ENCODE measurements around the gene KLHL12. TPM values are rescaled to one million over a fixed set of nuclear protein-coding genes. Genes with fewer than 3 reads are reported as not detected.
"Not testable (repeated sequence)": the region's sequence is repeated elsewhere in the genome, so short reads cannot be mapped to it uniquely, and the experiment has no call there.

The KLHL12 gene
- total RNA-seq, 1 donor: 23.2 TPM

DNA sequence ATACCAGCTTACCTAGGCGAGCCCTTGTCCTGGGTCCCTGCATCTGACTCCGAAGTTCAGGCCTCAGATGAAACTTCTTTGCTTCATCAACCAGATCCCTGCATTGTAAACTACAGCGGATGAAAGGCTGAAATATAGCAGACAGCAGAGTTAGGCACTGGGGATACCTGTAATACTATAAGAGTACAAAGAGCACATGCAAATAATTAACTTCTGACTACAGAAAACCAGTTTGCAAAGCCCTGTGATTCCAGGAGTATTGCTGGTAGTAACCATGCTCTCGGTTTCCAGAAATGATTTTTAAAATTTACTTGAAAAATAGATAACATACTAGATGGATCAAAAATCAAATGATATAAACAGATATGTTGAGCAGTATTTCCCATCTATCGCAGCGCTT is 18.0 kb downstream of the KLHL12 start:
- no peak overlapping the region for H2AFZ ChIP-seq (ENCODE audit: low read length)
- no peak overlapping the region for H3K4me3 ChIP-seq (ENCODE audit: insufficient read depth, low read length)
- no peaks in the 10 kb centered on the region for H3K9me3 ChIP-seq (ENCODE audit: low read depth, low read length)
- H3K27me3 ChIP-seq (ENCODE audit: insufficient read depth, low read length): no peaks in the 10 kb centered on the region
- TF ChIP-seq CTCF (IDR thresholded peaks at IDR 0.05; ENCODE audit: extremely low read depth, low read depth, low read length): no peak
- H3K27ac ChIP-seq (ENCODE audit: low read depth, low read length): no peak overlapping the region
- H3K4me1 ChIP-seq (ENCODE audit: insufficient read depth, low read length): no peaks in the 10 kb centered on the region
- no peaks in the 10 kb centered on the region for H4K20me1 ChIP-seq (ENCODE audit: insufficient read depth, low read length)
- H3K4me2 ChIP-seq (ENCODE audit: insufficient read depth, low read length): no peak overlapping the region
- DNase-seq (ENCODE audit: insufficient read length, low spot score, missing footprints): no peak
- H3K79me2 ChIP-seq (ENCODE audit: insufficient read depth, low read length): no peaks in the 10 kb centered on the region
- peaks cover 59% of the 10 kb centered on the region for H3K36me3 ChIP-seq (ENCODE audit: insufficient read depth, low read length)

DNA sequence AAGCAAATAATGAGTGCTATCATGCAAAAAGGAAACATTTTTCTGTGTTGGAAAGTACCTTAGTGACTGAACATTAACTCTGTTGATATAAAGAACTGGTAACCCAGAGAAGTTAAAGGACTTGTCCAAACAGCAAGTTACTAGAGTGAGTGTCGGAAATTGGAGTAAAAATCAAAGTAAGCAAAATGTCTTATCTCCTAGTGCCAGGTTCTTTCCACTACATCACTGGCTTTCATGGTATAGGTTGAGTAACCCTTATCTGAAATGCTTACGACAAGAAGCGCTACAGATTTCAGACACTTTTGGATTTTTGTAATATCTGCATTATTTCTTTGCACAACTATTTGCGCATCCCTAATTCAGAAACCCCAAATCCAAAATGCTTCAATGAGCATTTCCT is 21.7 kb downstream of the KLHL12 start:
- Histone ChIP-seq H3K27me3 (ENCODE audit: insufficient read depth, low read length) (no peaks in the 10 kb centered on the region), H3K4me3 (ENCODE audit: insufficient read depth, low read length) (no peak overlapping the region), H3K4me2 (ENCODE audit: insufficient read depth, low read length) (no peak overlapping the region), H2AFZ (ENCODE audit: low read length) (no peak overlapping the region), H3K79me2 (ENCODE audit: insufficient read depth, low read length) (no peaks in the 10 kb centered on the region), H3K9me3 (ENCODE audit: low read depth, low read length) (no peaks in the 10 kb centered on the region), H4K20me1 (ENCODE audit: insufficient read depth, low read length) (no peaks in the 10 kb centered on the region), H3K27ac (ENCODE audit: low read depth, low read length) (no peak overlapping the region), H3K4me1 (ENCODE audit: insufficient read depth, low read length) (no peaks in the 10 kb centered on the region), H3K36me3 (ENCODE audit: insufficient read depth, low read length) (peaks cover 44% of the 10 kb centered on the region)
- DNase-seq (ENCODE audit: insufficient read length, low spot score, missing footprints): no peak
- TF ChIP-seq CTCF (IDR thresholded peaks at IDR 0.05; ENCODE audit: extremely low read depth, low read depth, low read length): no peak

DNA sequence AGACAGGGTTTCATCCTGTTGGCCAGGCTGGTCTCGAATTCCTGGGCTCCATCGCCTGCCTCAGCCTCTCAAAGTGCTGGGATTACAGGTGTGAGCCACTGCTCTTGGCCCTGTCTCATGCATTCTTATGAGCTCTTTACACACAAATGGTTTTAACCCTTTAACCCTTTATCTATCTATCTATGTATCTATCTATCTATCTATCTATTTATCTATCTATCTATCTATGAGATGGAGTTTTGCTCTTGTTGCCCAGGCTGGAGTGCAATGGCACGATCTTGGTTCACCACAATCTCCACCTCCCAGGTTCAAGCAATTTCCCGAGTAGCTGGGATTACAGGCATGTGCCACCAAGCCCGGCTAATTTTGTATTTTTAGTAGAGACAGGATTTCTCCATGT is 23.2 kb downstream of the KLHL12 start:
- H3K36me3 ChIP-seq (ENCODE audit: insufficient read depth, low read length): peaks cover 36% of the 10 kb centered on the region
- H3K4me1 ChIP-seq (ENCODE audit: insufficient read depth, low read length); H3K4me2 ChIP-seq (ENCODE audit: insufficient read depth, low read length); H3K4me3 ChIP-seq (ENCODE audit: insufficient read depth, low read length); DNase-seq (ENCODE audit: insufficient read length, low spot score, missing footprints); H3K27ac ChIP-seq (ENCODE audit: low read depth, low read length); H3K79me2 ChIP-seq (ENCODE audit: insufficient read depth, low read length); H3K27me3 ChIP-seq (ENCODE audit: insufficient read depth, low read length); H4K20me1 ChIP-seq (ENCODE audit: insufficient read depth, low read length); H3K9me3 ChIP-seq (ENCODE audit: low read depth, low read length); H2AFZ ChIP-seq (ENCODE audit: low read length): not testable (repeated sequence)

DNA sequence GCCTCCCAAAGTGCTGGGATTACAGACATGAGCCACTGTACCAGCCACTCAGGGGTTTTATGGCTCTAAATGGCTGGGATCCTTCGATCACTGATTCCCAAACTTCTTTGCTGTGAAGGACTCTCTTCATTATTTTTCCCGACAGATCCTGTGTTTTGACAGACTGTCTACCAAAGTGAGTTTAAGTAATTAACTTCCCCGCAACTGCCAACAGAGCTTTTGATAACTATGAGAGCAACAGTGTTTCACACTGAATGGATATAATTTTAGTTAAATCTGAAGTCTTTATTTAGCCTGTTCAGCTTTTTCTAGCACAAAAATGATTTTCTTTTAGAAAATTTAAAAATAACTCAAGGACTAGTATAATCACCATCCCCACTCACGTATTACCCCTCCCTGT is 25.5 kb downstream of the KLHL12 start:
- H3K9me3 ChIP-seq (ENCODE audit: low read depth, low read length): no peaks in the 10 kb centered on the region
- no peak for DNase-seq (ENCODE audit: insufficient read length, low spot score, missing footprints)
- H3K4me3 ChIP-seq (ENCODE audit: insufficient read depth, low read length): no peak overlapping the region
- no peak overlapping the region for H3K4me2 ChIP-seq (ENCODE audit: insufficient read depth, low read length)
- H3K27me3 ChIP-seq (ENCODE audit: insufficient read depth, low read length): no peaks in the 10 kb centered on the region
- TF ChIP-seq CTCF (IDR thresholded peaks at IDR 0.05; ENCODE audit: extremely low read depth, low read depth, low read length): no peak
- no peak overlapping the region for H3K27ac ChIP-seq (ENCODE audit: low read depth, low read length)
- H3K36me3 ChIP-seq (ENCODE audit: insufficient read depth, low read length): peaks cover 28% of the 10 kb centered on the region
- H3K79me2 ChIP-seq (ENCODE audit: insufficient read depth, low read length): no peaks in the 10 kb centered on the region
- no peaks in the 10 kb centered on the region for H3K4me1 ChIP-seq (ENCODE audit: insufficient read depth, low read length)
- H4K20me1 ChIP-seq (ENCODE audit: insufficient read depth, low read length): no peaks in the 10 kb centered on the region
- H2AFZ ChIP-seq (ENCODE audit: low read length): no peak overlapping the region
